Ammon's horn (tissue), 1 donor: ENCODE data around the gene RSPO1.
A peak's percentile ranks its signal among the peaks of the same experiment; 100 is the strongest.
"Not testable (repeated sequence)": the region's sequence is repeated elsewhere in the genome, so short reads cannot be mapped to it uniquely, and the experiment has no call there.

Experiments used
- DNase-seq: peaks from one replicate; pipeline ENCODE4 v3.0.0-alpha.2; 2016; ENCODE audit warnings: low spot score

Gene RSPO1, protein sequence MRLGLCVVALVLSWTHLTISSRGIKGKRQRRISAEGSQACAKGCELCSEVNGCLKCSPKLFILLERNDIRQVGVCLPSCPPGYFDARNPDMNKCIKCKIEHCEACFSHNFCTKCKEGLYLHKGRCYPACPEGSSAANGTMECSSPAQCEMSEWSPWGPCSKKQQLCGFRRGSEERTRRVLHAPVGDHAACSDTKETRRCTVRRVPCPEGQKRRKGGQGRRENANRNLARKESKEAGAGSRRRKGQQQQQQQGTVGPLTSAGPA

DNA sequence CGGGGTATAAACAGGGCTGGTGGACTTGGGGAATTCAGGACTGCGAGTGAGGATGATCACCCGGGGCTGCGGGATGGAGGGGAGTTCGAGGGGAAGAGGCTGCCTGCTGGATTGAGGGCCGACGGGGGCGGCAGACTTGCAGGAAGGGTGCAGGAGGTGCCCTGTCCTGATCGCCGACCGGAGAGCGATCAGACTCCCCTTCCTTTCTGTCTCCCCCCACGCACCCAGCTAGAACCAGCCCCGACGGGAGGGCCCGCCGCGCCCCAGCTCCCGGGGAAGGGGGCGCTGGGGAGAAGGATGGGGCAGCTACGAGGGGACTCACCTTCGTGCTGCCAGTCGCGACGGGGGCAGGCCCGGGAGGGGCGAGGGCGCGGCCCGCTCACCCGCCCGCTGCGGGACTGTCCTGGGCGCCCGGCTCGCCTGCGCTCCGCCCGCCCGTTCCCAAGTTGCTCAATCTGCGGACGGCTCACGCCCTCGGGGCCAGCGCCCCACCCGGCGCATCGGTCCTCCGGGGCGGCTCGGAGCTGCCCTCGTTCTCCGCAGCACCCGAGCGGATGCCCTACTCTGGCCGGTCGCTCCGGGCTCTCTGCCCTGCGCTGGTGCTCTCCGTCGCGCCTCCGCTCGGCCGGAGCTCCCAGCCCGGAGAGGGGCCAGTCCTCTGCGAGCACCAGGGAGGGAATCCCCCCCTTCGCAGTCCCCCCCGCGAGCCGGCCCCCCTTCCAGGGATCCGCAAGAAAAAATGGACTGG, at the start of gene RSPO1:
TSS of gene RSPO1 (minus strand) at position 649 of the 748 bp plus-strand sequence. CDS start 5,231 bp downstream, outside the sequence.
- no peak for DNase-seq

DNA sequence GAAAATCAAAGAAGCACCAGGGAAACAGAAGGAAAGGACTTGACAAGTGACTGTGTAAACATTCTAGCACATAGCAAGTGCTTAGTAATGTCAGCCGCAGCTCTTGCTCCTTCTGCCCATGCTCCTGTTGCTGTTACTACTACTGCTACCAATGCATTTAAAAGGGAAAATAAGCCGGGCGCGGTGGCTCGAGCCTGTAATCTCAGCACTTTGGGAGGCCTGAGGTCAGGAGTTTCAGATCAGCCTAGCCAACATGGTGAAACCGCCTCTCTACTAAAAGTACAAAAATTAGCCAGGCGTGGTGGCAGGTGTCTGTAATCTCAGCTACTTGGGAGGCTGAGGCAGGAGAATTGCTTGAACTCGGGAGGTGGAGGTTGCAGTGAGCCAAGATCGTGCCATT, 49.5 kb upstream of the RSPO1 start:
- not testable (repeated sequence) for DNase-seq

DNA sequence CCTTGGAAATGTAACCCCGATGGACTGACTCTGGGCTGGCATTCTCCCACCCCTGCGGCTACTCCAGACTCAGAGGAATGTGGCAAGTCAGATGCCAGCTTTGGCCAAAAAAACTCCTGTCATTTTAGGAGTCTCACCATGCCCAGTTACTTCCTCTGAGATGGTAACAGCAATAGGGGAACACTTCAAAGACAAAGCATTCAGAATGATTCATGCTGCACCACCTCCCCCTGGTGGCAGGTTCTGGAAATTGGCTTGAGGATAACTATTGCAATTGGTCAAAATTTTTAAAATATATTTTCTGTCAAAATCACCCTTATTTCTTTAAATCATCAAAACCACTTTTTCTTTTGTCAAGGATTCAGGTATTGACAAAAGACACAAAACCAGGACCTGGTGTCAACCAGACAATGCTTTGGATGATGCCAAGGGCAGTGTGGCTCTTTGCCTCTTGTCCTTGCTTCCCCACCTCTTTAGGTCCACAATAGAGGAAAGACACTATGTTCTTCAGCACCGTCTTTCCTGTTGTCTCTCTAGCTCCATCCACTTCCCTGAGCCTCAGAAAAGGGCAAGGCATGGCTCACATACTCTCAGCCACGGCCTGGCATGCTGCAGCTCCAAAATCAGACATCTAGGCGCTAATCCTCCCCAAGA, 47.8 kb upstream of the RSPO1 start:
- DNase-seq = peak; percentile 80

DNA sequence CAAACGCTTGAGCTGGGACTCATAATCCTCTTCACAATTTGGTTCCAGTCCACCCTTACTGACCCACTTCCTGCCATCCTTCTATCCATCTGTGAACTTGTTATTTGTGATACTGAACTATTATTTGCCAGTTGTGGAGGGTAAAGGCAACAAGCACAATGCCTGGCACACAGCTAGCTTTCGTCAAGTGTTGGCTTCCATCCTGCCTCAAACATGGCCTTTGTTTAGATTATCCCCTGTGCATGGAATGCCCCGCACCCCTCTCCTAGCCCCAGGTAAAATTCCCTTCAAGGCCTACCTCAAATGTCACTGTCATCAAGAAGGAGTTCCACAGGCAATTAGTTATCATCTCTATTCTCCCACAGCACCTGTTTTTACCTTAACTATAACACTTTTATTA, 46.2 kb upstream of the RSPO1 start:
- DNase-seq = no peak

DNA sequence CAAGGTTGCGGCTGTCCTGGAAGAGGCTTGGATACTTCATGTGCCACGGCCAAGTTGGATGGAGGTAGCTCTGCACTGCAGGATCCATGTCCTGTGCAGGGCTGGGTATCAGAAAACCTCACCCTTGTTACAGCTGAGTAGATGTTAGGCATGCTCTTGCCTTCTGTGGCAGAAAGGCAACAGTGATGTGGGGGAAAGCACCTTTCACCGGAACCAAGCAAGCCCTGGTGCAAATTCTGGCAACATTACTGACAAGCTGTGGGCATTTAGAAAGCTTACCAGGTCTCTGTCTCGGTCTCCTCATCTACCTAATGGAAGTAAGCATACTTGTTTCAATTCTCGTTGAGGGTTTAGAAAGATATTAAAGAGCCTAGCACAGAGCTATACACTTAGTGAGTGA, 43.1 kb upstream of the RSPO1 start:
- no peak for DNase-seq

DNA sequence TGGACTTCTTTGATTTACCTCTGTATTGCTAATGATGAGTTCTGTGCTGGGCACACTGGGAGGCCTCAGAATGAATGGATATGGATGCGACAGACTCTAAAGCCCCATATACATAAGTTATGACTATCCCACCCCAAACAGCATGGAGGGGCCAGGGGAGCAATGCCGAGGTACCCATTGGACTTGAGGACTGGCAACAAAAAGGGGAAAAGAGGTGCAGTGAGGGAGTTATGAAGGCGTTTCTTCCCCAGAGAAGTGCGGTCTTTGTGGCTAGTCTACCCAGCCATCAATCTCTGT, 42.4 kb upstream of the RSPO1 start:
- no peak for DNase-seq

DNA sequence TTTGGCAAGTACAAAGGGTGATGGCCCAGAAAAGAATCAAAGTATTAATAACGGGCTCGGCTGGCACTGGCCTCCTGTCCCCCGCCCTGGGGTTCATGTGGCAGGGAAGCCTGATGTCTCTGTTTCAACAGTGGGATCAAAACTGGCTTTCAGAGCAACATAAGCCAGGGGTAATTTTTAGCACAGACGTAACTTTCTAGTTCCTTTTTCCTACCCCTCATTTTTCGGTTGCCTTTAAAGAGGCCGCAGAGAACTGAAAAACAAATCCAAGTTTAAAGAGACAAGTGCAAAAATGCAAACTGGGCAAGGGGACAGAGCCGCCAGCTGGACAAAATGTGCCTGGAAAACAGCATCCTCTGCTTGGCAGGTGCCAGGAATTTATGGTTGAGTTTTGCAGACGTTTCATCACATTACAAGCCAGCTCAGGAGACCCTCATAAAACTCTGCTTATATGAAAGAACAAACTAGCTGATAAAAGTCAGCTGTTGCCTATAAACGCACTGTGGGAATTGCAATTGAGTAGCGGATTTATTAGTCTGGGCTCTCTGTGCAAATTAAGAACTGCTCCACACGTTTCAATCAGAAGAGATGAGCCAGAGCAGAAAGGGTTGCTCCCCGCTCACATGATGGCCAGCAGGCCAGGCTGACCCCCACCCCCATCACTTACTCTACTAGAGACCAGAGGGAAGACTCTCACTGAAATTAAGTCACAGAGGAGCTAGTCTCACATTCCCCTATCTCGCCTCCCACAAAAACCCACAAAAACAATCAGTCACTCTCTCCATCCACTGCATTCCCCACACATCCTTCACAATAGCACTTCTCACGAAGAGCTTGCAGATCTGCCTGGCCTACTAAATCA, 41.8 kb upstream of the RSPO1 start:
- peak; percentile 44 for DNase-seq

DNA sequence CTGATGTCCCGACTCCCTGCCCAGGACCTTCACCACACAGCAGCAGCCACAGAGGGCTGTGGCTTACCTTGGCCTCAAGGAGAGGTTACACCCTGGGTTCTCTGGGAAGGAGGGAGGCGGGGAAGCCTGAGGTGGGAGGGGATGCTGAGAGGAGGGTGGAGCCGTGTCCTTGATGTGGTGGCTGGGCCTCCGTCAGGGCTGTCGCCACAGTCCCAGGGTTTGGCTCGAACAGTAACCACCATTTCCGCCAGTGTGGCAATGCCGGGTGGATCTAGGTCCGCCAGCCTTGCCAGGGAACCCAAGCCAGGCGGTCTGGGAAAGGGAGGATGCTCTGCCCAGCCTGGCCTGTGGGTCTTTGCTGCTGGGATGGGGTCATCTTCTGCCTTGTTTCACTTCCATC, 39.2 kb upstream of the RSPO1 start:
- no peak for DNase-seq

DNA sequence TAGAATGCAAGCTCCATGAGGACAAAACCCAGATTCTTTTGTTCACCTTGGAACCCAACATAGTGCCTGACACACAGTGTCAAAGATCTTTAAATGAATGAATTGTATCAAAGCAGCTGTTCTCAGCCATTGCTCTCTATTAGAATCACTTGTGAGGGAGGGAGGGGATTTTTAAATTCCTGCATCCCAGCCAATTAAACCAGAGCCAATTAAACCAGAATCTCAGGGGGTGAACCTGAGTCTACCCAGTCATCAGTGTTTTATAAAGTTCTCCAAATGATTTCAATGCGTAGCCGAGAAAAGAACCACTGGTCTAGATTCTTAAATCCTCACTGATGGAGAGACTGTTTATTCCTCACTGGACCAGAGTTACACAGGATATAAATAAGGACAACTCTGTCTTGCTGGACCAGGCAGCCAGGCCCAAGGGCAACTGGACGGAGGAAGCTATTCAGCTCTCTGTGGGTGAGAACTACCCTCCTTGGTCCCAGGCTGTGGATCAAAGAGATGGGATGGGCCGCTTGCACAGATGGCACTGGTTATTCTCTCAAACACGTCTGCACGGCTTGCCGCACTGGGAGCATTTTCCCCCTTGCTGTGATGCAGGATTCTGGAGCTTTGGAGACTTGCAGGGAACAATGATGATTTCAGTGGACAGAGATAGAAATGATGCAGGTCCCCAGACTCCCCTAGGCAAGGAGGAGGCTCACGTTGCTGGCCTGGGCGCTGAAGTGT, 37.6 kb upstream of the RSPO1 start:
- DNase-seq = no peak

DNA sequence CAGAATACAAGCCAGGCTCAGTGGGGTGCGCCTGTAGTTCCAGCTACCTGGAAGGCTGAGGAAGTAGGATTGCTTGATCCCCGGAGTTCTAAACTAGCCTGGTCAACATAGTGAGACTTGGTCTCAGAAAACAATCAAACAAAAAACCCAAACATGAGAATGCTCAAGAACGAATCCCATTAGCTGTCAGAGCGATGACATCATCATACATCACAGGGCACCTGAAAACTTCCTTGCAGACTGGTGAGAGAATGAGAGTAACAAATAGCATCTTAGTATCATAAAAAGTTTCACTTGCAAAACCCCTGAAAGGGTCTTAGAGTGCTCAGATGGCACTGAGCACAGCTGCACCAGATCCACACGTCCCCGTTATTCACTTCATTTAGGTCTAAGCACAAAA, 36.6 kb upstream of the RSPO1 start:
- DNase-seq = no peak

DNA sequence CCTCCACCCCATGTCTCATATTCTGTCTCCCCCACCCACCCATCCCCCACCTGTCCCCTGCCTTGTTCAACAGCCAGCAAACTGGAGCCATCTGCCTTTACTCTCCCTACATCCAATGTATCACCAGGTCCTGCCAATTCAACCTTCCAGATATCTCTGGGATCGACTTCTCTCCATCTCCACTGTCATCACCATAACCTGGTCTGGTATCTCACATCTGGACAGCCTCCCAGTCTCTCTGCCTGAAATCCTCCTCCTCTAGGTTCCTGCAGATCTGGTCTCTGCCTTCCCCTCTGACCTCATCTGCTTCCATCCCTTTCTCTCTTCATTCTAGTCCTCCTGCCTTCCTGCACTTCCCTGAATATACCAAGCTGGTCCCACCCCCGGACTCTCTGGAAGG, 35.4 kb upstream of the RSPO1 start:
- DNase-seq = no peak

DNA sequence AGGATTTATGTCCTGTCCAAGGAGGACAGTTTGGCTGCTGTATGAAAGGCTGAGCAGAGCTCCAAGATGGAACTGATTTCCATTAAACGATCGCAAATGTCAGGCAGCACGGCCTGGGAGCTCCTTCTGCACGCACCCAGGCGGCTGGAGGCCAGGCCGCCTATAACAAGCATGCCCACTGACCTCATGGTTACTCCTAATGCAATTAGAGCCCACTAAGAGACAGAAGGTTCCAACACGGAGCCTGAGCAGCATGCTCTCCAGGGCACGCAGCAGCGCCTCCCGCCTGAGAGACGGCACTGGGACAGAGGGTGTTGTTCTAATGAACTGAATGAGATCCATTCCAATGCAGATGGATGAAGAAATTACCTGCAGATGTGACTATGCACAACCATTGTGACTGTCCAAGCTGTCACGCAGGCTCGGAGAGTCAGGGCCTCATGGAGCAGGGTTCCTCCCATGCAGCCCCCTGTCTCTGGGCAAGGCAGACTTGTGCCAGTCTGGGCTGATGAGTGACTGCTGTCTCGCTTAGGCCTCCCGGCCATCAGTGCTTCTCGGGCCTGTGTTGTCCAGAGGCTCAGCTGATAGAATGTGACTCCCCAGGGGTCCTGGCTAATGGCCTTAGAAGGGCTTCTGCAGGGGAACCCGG, 32.5 kb upstream of the RSPO1 start:
- DNase-seq = no peak

DNA sequence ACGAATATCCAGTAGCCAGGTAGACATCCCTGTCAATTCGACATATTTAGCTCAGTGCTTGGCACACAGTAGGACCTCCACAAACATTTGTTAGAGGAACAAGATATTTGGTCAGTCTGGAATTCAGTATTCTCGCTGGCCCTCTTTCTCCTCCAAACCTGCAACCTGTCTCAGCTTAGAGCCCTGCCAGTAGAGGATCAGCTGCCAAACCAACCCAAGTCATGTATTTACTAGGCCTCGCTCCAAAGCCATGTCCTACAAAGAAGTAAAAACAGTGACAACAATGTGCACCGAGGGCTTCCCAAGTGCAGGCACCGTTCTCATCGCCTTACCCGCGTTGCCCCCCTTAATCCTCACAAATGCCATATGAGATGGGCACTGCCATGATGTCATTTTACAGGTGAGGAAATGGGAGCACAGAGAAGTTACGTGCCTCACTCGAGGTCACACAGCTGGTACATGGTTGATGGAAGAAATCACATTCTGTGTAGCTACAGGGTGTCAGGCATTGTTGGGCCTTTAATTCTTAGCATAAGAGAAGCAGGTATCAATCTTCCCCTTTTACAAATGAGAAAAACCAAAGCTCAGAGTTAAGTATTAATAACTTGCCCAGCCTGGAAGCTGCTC, 31.7 kb upstream of the RSPO1 start:
- no peak for DNase-seq

DNA sequence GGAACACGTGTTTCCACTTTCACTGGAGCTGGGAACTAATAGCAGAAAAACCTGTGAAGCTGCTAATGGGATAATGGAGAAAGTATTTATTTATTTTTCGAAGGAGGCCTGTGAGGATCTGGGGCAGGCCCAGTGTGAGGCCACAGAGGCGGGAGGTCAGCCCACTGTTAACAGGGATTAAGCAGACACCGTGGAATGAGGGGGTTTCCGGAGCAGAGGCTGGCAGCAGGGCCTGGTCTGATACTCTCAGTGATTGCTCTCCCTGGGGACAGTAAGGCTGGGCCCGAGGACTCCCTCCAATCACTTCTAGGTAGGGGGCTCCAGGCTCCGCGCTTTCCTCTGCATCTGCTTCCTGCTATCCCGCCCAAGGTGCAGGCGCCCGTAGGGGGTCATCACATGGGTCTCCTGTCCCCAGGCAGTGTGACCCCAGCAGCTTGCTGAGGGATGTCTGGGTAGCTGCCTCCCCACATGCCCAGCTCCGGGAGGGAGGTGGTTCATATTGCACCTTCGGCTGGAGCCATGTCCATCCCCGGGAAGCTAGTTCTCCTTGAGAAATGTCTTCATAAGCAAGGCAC, 28.8 kb upstream of the RSPO1 start:
- no peak for DNase-seq

DNA sequence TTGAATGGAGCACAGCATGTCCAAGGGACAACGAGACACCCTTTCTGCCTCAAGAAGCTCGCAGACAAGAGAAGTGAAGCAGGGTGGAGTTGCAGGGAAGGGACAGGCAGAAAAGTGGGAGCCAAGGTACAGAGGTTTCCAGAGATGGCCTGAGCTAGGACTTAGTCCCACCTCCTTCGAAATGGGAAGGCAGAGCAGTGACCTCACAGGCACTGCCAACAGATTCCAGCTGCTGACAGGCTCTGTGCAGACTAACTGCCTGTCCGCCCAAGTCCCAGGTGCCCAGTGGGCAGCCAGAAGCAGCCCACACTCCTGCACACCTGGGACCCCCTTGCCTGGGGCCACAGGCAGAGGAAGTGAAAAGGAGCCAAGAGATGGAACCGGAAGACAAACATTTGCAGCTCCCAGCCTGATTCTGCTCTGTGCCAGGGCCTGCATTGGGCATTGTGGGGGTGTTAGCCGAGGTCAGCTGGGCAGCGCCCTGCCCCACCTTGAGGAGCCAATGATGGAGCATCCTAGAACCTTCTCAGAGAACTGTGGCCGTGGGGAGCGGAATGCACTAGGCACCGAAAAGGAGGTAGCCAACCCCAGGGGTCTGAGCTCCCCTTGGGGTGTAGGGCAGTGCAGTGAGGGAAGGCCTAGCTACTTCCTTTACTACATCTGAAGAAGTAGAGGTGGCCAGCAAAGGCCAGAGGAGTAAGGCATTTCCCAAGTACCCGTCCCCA, 27.5 kb upstream of the RSPO1 start:
- DNase-seq = no peak

DNA sequence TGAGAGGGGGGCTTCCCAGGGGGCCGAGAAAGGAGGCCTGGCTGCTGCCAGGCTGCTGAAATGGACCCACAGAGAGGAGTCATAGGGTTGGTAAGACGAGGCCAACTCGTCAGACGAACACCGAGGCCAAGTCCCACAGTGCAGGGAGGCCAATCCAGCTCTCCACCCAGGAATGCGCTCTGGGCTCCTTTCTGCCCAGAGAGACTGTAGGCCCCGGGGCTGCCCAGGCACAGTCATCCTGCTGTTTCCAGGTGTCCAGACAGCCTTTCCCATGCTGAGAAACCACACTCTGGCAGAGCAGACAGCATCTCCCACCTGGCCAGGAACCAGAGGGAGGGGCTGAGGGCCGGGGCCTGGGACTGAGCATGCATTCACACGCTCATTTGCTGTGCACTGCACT, 26.7 kb upstream of the RSPO1 start:
- DNase-seq = no peak

DNA sequence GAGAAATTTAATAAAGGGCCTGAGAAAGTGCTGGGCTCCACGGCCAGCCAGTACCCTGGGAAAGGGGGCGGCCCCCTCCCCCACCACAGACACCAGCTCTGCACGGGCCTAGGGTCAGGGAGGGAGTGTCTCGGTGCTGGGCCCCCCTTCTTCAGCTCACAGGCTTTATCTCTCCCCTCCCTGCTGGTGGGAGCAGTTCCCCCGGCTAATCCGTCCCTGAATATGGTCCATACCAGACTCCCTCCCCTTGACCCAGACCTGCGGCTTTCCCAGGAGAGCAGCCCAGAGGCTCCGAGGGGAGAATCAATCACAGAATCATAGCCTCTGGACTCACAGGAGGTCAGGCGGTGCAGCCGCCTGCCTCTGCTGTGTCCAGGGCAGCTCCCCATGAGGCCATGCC, 26.0 kb upstream of the RSPO1 start:
- no peak for DNase-seq

DNA sequence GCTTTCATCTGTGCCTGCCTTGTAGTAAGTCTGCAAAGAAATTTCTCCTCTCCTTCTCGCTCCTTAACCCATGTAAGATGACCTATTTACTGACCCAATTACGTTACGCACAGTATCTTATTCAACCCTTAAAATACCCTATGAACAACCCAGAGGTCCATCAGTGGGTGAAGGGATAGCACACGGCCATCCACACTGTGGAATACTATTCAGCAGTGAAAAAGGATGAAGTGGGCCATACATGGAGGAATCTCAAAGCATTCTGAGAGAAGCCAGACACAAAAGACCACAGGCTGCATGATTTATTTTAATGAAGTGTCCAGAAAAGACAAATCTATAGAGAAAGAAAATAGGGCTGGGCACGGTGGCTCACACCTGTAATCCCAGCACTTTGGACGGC, 23.8 kb upstream of the RSPO1 start:
- DNase-seq = no peak

DNA sequence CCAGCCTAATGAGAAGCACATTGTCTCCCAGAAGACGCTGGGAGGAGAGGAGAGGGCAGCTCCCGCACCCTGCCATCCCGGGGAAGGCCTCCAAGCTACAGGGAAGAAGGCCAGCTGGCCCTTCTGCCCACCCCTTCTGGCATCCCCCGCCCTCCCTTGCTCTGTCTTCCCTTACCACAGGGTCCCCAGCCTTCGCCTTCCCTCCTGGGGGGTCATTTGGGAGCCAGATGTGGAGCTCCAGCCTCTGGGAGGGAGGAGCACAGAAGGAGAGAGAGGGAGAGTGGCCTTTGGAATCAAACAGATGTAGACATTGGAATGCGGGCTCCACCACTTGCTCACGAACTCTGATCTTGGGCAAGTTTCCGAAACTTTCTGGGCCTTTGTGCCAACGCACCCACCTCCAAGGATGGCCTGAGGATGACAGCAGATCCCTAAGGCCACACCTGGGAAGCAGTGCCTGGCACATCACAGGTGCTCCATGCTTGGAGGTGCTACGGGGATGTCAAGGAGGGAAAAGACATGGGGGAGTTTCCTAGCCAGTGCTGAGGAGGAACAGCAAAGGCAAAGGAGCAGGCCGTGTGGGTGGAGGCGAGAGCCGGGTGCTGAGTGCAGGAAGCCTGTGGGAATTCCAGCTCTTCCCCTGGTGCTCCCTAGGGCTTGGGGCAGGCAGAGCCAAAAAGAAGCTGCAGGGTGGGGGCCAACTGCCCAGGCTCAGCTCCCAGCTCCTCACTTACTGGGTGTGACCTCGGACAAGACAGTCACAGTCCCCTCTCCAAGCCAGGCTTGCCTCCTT, 23.1 kb upstream of the RSPO1 start:
- DNase-seq = no peak
